HL-60 (cell line): ENCODE results near the gene TENM4.

Experiments
- DNase-seq, 2 experiments: peaks; one replicate each; pipeline ENCODE4 v3.0.0-alpha.2; 2010 to 2020; ENCODE audit warnings: low read depth in 1 of 2, low spot score in 1 of 2
- H3K27ac ChIP-seq: fragments of 250-450 bp; sonication (Bioruptor Pico); replicated peaks from 2 replicates; pipeline ENCODE4 v1.5.1; 2020; ENCODE audit warnings: mild to moderate bottlenecking, moderate library complexity
- H3K27me3 ChIP-seq: fragments of 250-450 bp; sonication (Bioruptor Pico); 2 replicates; pipeline ENCODE4 v1.5.1; 2021; ENCODE audit warnings: mild to moderate bottlenecking, moderate library complexity; ENCODE audit not compliant: insufficient read depth, poor library complexity, severe bottlenecking
- H3K4me3 ChIP-seq: replicated peaks from 2 replicates; pipeline ENCODE4 v1.5.1; 2011; ENCODE audit warnings: mild to moderate bottlenecking, control low read depth, low read length; ENCODE audit not compliant: insufficient read depth
- CTCF ChIP-seq: IDR thresholded peaks from one replicate; pipeline ENCODE4 v1.5.1; 2011; ENCODE audit warnings: low read length, control low read depth, inconsistent platforms; ENCODE audit not compliant: insufficient read depth
- GABPA ChIP-seq: IDR thresholded peaks from 2 replicates; pipeline ENCODE4 v1.6.1; 2012; ENCODE audit warnings: low read depth
- POLR2AphosphoS5 ChIP-seq: IDR thresholded peaks from 2 replicates; pipeline ENCODE4 v1.6.1; 2012; ENCODE audit warnings: low read depth
- REST ChIP-seq: IDR thresholded peaks from 2 replicates; pipeline ENCODE4 v1.6.1; 2012; ENCODE audit warnings: low read depth; ENCODE audit not compliant: insufficient replicate concordance
- SPI1 ChIP-seq: IDR thresholded peaks from 2 replicates; pipeline ENCODE4 v1.6.1; 2012; ENCODE audit warnings: low read depth, mild to moderate bottlenecking, borderline replicate concordance

The TENM4 gene

GRCh38 chr11:79052544-79052943 is 388.3 kb downstream of the TENM4 start:
- TF ChIP-seq CTCF (no peak), SPI1 (no peak), POLR2AphosphoS5 (no peak), REST (no peak), GABPA (no peak)
- H3K4me3 ChIP-seq = no peak overlapping the region
- DNase-seq = no peak
- H3K27ac ChIP-seq = no peak overlapping the region
- no peaks in the 10 kb centered on the region for H3K27me3 ChIP-seq

GRCh38 chr11:79050786-79051185 is 390.0 kb downstream of the TENM4 start:
- TF ChIP-seq POLR2AphosphoS5 = no peak
- no peak for TF ChIP-seq CTCF
- TF ChIP-seq SPI1 = no peak
- no peak for TF ChIP-seq GABPA
- no peak for TF ChIP-seq REST
- H3K27me3 ChIP-seq = no peaks in the 10 kb centered on the region
- DNase-seq = no peak
- no peak overlapping the region for H3K27ac ChIP-seq
- no peak overlapping the region for H3K4me3 ChIP-seq

GRCh38 chr11:79049741-79050179 is 391.1 kb downstream of the TENM4 start:
- Histone ChIP-seq H3K27me3 (no peaks in the 10 kb centered on the region), H3K4me3 (no peak overlapping the region), H3K27ac (no peak overlapping the region)
- no peak for DNase-seq
- TF ChIP-seq SPI1 (no peak), CTCF (no peak), GABPA (no peak), REST (no peak), POLR2AphosphoS5 (no peak)
